Ectodermal cell (in vitro differentiated cells): Measurements from ENCODE around the gene PPP4R1.

Experiments
- H3K27ac ChIP-seq: 2 replicates; pipeline ENCODE4 v1.7.0; 2013; ENCODE audit warnings: mild to moderate bottlenecking, low read depth, low read length; ENCODE audit not compliant: insufficient read depth, poor library complexity, severe bottlenecking
- H3K27me3 ChIP-seq: 2 replicates; pipeline ENCODE4 v1.7.0; 2013; ENCODE audit warnings: mild to moderate bottlenecking, low read length; ENCODE audit not compliant: insufficient read depth, control insufficient read depth, poor library complexity, severe bottlenecking
- H3K36me3 ChIP-seq: one replicate; pipeline ENCODE4 v1.7.0; 2013; ENCODE audit warnings: low read length; ENCODE audit not compliant: control insufficient read depth, insufficient read depth
- H3K4me1 ChIP-seq: one replicate; pipeline ENCODE4 v1.7.0; 2013; ENCODE audit warnings: low read length; ENCODE audit not compliant: control insufficient read depth, insufficient read depth
- H3K4me3 ChIP-seq: 2 replicates; pipeline ENCODE4 v1.7.0; 2013; ENCODE audit warnings: low read depth, low read length, control low read depth; ENCODE audit not compliant: insufficient read depth
- H3K9me3 ChIP-seq: 2 replicates; pipeline ENCODE4 v1.7.0; 2013; ENCODE audit warnings: mild to moderate bottlenecking, low read length, moderate library complexity; ENCODE audit not compliant: control insufficient read depth
- WGBS, 2 experiments: methylation state at CpG; one replicate each; pipeline ENCODE4 v1.1.7; 2013; ENCODE audit warnings: missing lambda C conversion rate in 2 of 2; 5-methylcytosine and 5-hydroxymethylcytosine counted together

Gene PPP4R1

DNA sequence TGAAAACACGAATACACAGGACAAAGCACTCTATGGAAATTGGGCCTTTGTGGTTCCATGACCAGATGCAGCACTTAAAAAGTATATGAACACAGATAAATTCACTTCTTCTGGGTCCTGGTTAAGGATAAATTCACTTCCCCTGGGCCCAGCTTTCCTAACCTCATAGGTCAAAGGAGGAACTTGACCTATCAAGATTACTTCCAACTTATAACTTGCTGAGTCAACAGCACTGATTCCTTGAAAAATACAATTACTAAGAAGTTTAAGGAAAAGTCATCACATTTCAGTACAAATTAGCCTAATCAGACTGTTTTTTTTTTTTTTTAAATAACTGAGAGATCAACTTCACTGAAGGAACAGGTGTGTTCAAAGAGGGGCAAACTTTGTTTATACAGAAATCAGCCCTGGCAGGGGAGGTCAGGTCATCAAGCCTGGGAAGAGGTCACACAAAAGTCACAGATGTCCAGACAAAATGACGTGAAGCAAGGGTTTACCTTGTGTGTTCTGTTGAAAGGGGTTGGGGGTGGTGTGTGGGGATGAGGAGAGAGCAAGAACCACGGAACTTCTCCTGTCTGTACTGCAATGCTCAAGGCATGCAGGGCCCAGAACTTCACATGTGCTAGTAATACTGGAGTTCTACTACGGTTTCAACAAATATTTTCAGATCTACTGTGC lies 55.8 kb downstream of the PPP4R1 start:
- Histone ChIP-seq H3K9me3 (no peaks in the 10 kb centered on the region), H3K36me3 (peaks cover 45% of the 10 kb centered on the region)
- WGBS, 2 experiments: 92 to 96% methylated on average over 3 to 4 of the region's 4 CpGs

DNA sequence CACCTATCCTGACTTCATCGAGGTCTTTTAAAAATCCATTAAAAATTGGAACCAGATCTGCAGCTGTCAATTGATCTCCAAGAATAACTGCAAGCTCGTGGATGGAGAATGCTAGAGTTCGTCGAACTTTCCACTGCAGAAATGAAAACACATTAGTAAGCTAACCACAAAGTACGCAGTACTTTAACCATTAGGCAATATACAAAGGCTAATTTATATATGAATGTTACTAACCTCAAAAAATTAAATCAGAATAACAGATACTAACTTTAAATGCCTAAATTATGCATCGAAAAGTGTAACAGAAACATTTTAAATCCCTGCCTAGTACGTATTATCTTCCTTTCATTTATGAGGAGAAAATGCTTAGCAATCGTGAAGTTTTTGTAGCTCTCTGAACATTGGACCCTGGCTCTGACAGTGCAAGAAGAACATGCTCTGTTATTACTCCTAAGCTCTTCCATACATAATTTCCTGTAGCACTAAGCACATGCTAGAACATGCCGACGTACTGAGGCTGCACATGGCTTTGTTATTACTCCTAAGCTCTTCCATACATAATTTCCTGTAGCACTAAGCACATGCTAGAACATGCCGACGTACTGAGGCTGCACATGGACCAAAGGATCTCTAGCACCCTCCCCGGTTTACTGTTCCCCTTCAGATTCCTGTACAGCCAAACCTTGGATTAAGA lies 57.0 kb downstream of the PPP4R1 start:
- no peaks in the 10 kb centered on the region for H3K27me3 ChIP-seq
- H3K4me3 ChIP-seq: no peak overlapping the region
- H3K36me3 ChIP-seq: peaks cover 56% of the 10 kb centered on the region
- WGBS, 2 experiments: 95 to 96% methylated on average over 12 to 13 of the region's 13 CpGs
- H3K9me3 ChIP-seq: no peaks in the 10 kb centered on the region
- H3K27ac ChIP-seq: no peak overlapping the region
- no peaks in the 10 kb centered on the region for H3K4me1 ChIP-seq

More for the DNA sequence above, 55.8 kb downstream of the PPP4R1 start:
- Histone ChIP-seq H3K27me3 (no peaks in the 10 kb centered on the region), H3K4me3 (no peak overlapping the region), H3K27ac (no peak overlapping the region), H3K4me1 (no peaks in the 10 kb centered on the region)

DNA sequence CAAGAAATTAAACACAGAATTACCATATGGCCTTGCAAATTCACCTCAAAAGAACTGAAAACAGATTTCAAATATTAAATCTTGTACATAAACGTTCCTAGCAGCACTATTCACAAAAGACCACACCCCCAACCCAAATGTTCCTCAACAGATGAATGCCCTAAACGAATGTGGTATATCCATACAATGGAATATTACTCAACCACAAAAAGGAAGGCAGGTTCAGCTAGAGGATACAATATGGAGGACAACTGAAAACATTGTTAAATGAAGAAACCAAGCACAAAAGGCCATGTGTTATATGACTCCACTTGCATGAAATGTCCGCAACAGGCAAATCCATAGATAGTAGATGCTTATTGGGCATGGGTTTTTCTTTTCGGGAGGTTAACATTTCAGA lies 61.7 kb downstream of the PPP4R1 start:
- no peaks in the 10 kb centered on the region for H3K4me1 ChIP-seq
- peaks cover 64% of the 10 kb centered on the region for H3K36me3 ChIP-seq
- H3K9me3 ChIP-seq: no peaks in the 10 kb centered on the region
- WGBS, 2 experiments: 95% methylated on average over 4 of the region's 4 CpGs
- H3K27me3 ChIP-seq: no peaks in the 10 kb centered on the region
- H3K4me3 ChIP-seq: no peak overlapping the region
- no peak overlapping the region for H3K27ac ChIP-seq

DNA sequence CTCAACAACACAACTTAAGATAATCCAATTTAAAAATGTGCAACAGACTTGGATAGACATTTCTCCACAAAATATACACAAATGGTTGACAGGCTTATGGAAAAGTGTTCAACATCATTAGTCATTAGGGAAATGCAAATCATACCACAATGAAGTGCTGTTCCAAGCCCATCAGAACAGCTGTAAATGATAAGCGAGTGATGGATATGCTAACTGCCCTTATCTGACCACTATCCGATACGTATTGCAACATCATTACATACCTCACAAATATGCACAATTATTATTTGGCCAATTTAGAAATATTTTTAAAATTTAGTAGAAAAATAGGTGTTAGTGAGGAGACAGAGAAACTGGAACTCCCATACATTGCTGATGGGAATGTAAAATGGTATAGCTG lies 62.2 kb downstream of the PPP4R1 start:
- H3K9me3 ChIP-seq: no peaks in the 10 kb centered on the region
- no peaks in the 10 kb centered on the region for H3K4me1 ChIP-seq
- no peak overlapping the region for H3K4me3 ChIP-seq
- 96 to 100% methylated on average over 3 of the region's 3 CpGs for WGBS, 2 experiments
- no peak overlapping the region for H3K27ac ChIP-seq
- H3K27me3 ChIP-seq: no peaks in the 10 kb centered on the region
- peaks cover 64% of the 10 kb centered on the region for H3K36me3 ChIP-seq

DNA sequence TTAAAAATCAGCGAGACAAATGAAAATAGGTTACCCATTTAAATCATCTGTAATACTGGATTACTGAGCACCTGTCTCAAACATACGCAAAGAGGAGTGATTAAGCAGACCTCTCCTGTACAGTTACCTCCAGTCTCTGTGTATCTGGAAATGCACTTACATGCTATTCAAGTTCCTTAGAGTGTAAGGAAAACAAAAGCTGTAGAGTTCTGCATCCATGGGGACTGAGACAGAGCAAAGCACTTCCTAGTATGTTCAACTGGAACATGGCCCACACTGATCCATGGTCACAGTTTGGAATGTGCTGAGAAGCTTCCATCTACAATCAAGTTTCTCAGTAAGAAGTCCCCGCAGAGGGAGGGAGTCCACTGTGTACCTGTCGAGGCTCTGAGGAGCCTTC lies 63.9 kb downstream of the PPP4R1 start:
- no peaks in the 10 kb centered on the region for H3K9me3 ChIP-seq
- 94 to 98% methylated on average over 4 of the region's 4 CpGs for WGBS, 2 experiments
- H3K27me3 ChIP-seq: no peaks in the 10 kb centered on the region
- H3K27ac ChIP-seq: no peak overlapping the region
- H3K4me3 ChIP-seq: no peak overlapping the region
- no peaks in the 10 kb centered on the region for H3K4me1 ChIP-seq
- H3K36me3 ChIP-seq: peaks cover 66% of the 10 kb centered on the region

DNA sequence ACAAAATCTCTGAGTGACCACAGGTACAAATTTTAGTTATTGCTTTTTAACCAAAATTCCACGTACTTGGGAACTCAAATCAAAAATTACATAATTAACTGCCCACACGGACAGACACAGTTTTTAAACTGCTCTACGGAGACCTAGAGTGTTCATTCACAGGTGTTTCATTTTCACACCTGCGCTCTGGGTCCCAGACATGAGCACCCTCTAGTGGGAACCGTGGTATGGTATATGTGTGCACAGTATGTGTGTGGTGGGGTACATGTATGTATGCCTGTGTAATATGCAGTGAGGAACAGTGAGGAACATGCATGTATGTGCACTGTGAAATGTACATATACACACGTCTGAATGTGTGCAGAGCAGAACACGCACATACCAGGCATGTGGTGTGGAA lies 65.0 kb downstream of the PPP4R1 start:
- no peak overlapping the region for H3K4me3 ChIP-seq
- WGBS, 2 experiments: 97% methylated on average over 7 of the region's 7 CpGs
- H3K4me1 ChIP-seq: no peaks in the 10 kb centered on the region
- H3K36me3 ChIP-seq: peaks cover 55% of the 10 kb centered on the region
- no peaks in the 10 kb centered on the region for H3K9me3 ChIP-seq
- no peaks in the 10 kb centered on the region for H3K27me3 ChIP-seq
- H3K27ac ChIP-seq: no peak overlapping the region

DNA sequence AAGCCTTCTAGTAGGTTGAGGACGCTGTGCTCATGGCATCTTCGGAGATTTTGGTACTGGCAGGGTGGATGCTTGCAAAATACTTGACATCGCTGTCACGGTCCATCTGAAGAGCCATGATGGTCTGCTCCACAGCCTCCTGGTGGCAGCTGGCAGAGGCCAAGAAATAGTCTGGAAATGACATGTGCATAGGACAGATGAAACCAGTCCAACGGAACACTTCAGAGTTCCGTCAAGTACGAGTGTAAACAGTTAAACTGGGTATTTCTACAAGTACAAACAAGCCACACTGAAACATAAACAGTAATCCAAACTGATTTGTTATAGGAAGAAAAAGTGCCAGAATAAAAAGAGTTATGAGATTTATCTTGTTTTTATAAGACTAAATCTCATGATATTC lies 66.6 kb downstream of the PPP4R1 start:
- peaks cover 39% of the 10 kb centered on the region for H3K36me3 ChIP-seq
- no peak overlapping the region for H3K4me3 ChIP-seq
- H3K27ac ChIP-seq: no peak overlapping the region
- no peaks in the 10 kb centered on the region for H3K4me1 ChIP-seq
- H3K9me3 ChIP-seq: no peaks in the 10 kb centered on the region
- WGBS, 2 experiments: 97% methylated on average over 6 to 7 of the region's 7 CpGs
- H3K27me3 ChIP-seq: no peaks in the 10 kb centered on the region

DNA sequence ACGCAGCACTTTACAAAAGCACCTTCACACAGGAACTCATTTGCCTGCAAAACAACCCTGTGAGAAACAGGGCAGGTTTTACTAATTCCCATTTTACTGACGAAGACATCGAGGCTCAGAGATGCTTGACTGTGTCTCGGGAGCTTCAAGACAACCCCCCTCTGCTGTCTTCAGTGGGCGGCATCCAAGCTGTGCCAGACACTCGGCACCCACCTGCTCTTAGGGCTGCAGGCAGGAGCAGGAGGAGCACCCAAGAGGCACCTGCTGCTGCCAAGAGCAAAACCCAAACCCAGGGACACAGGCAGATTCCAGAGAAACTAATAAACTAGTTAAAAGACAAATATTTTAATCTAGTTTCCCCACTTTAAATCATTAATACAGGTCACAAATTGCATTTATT lies 67.9 kb downstream of the PPP4R1 start:
- Histone ChIP-seq H3K9me3 (no peaks in the 10 kb centered on the region), H3K4me3 (no peak overlapping the region), H3K36me3 (peaks cover 33% of the 10 kb centered on the region), H3K27ac (no peak overlapping the region), H3K27me3 (no peaks in the 10 kb centered on the region), H3K4me1 (no peaks in the 10 kb centered on the region)
- 92 to 95% methylated on average over 6 of the region's 6 CpGs for WGBS, 2 experiments

DNA sequence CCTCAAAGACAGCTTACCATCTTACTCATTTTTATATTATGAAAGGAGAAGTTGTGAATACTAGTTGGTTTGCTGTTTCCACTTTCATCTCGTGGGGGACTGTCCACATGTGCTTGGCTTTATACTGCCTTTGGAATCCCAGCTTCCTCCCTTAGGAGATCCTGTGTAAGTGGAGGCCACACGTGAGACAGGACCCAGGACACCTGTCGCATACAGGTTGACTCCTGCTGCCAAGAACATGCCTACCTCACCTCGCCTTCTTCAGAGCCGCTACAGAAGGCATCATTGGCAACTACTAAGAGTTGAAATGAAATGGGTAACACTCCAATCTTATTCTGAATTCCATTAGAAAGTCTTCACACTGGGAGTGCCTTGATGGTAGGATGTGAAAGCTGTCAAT lies 69.3 kb downstream of the PPP4R1 start:
- H3K4me1 ChIP-seq: no peaks in the 10 kb centered on the region
- H3K36me3 ChIP-seq: peaks cover 33% of the 10 kb centered on the region
- no peak overlapping the region for H3K27ac ChIP-seq
- no peak overlapping the region for H3K4me3 ChIP-seq
- no peaks in the 10 kb centered on the region for H3K27me3 ChIP-seq
- WGBS, 2 experiments: 90 to 95% methylated on average over 5 of the region's 5 CpGs
- no peaks in the 10 kb centered on the region for H3K9me3 ChIP-seq

DNA sequence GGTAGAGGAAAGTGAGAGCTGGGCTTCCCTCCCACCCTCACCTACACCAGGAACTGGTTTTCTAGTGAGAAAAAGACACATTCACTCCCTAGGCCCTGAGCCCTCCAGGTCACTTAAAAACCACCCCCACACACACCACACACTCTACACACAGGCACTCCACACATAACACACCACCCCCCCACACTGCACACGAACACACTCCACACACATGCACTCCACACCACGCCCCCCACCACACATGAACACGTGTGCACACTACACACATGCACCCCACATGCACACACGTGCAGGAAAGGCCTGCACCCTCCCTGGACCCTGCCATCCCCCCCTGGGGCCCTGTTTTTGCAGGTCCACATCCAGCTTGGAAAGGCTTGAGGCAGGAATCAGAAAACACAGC lies 71.4 kb downstream of the PPP4R1 start:
- Histone ChIP-seq H3K36me3 (peaks cover 19% of the 10 kb centered on the region), H3K27ac (no peak overlapping the region), H3K4me1 (no peaks in the 10 kb centered on the region), H3K4me3 (no peak overlapping the region), H3K9me3 (no peaks in the 10 kb centered on the region), H3K27me3 (no peaks in the 10 kb centered on the region)
- WGBS, 2 experiments: 90% methylated on average over 4 of the region's 4 CpGs
